GM23338 (cell line): ENCODE measurements around the gene RIBC2.

Experiments
- EZH2 ChIP-seq: fragments of 200-600 bp; sonication (generic); IDR thresholded peaks from one replicate; pipeline ENCODE4 v1.8.0; 2017; ENCODE audit warnings: antibody characterized with exemption, mild to moderate bottlenecking, low read depth; ENCODE audit not compliant: unreplicated experiment
- EZH2phosphoT487 ChIP-seq: fragments of 200-600 bp; sonication (generic); IDR thresholded peaks from one replicate; pipeline ENCODE4 v1.8.1; 2018; ENCODE audit warnings: antibody characterized with exemption; ENCODE audit not compliant: unreplicated experiment
- JUNB ChIP-seq: IDR thresholded peaks from one replicate; pipeline ENCODE4 v1.6.1; 2016; ENCODE audit warnings: antibody characterized with exemption; ENCODE audit not compliant: unreplicated experiment
- POLR2AphosphoS5 ChIP-seq: IDR thresholded peaks from 2 replicates; pipeline ENCODE4 v1.6.1; 2016; ENCODE audit warnings: antibody characterized with exemption, low read depth
- REST ChIP-seq: IDR thresholded peaks from one replicate; pipeline ENCODE4 v1.6.1; 2018; ENCODE audit warnings: antibody characterized with exemption; ENCODE audit not compliant: unreplicated experiment
- ZNF114 ChIP-seq: fragments of 250-450 bp; sonication (Bioruptor Pico); IDR thresholded peaks from 2 replicates; pipeline ENCODE4 v1.5.0; 2020; ENCODE audit warnings: mild to moderate bottlenecking, moderate library complexity
- ZNF331 ChIP-seq: fragments of 250-450 bp; sonication (Bioruptor Pico); IDR thresholded peaks from 2 replicates; pipeline ENCODE4 v1.5.0; 2020; ENCODE audit warnings: low read depth, mild to moderate bottlenecking, moderate library complexity
- TF ChIP-seq, protein P1 (sequence below), 2 experiments: fragments of 200-600 bp in 1 of 2; sonication (generic) in 1 of 2; conservative IDR thresholded peaks; 2 replicates each; pipeline versions ENCODE4 v1.5.1 to v1.6.1; 2016 to 2017; ENCODE audit warnings: antibody characterized with exemption in 2 of 2, low read depth in 2 of 2, mild to moderate bottlenecking in 2 of 2, moderate library complexity in 1 of 2
- TF ChIP-seq, protein P2 (sequence below): IDR thresholded peaks from 2 replicates; pipeline ENCODE4 v1.6.1; 2016; ENCODE audit warnings: antibody characterized with exemption

DNA sequence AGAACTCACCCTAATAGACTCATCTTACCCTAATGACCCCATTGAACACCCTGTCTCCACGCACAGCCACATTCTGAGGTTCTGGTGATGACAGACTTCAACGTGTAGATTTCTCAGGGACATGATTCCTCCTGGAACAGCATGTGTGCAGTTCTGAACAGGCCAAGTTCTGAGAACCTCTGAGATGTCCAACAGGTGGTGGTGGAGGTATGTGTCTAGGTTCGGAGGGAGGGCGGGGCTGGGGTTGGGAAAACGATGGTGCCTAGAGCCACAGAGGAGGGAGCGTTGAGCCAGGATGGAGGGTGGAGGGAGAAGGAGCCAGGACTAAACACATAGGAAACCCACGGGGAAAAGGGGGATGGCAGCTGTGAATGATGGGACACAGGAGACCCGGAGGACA, 45.7 kb downstream of the RIBC2 start:
- TF ChIP-seq EZH2, result no peak
- no peak for TF ChIP-seq ZNF114 (CRISPR knock-in tag)
- TF ChIP-seq, protein P1, sequence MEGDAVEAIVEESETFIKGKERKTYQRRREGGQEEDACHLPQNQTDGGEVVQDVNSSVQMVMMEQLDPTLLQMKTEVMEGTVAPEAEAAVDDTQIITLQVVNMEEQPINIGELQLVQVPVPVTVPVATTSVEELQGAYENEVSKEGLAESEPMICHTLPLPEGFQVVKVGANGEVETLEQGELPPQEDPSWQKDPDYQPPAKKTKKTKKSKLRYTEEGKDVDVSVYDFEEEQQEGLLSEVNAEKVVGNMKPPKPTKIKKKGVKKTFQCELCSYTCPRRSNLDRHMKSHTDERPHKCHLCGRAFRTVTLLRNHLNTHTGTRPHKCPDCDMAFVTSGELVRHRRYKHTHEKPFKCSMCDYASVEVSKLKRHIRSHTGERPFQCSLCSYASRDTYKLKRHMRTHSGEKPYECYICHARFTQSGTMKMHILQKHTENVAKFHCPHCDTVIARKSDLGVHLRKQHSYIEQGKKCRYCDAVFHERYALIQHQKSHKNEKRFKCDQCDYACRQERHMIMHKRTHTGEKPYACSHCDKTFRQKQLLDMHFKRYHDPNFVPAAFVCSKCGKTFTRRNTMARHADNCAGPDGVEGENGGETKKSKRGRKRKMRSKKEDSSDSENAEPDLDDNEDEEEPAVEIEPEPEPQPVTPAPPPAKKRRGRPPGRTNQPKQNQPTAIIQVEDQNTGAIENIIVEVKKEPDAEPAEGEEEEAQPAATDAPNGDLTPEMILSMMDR (conservative IDR thresholded peaks at IDR 0.05; ENCODE audit: low read depth in 2 of 2), result no peak
- no peak for TF ChIP-seq POLR2AphosphoS5
- TF ChIP-seq ZNF331 (CRISPR knock-in tag), result no peak
- no peak for TF ChIP-seq REST
- no peak for TF ChIP-seq EZH2phosphoT487
- TF ChIP-seq, protein P2, sequence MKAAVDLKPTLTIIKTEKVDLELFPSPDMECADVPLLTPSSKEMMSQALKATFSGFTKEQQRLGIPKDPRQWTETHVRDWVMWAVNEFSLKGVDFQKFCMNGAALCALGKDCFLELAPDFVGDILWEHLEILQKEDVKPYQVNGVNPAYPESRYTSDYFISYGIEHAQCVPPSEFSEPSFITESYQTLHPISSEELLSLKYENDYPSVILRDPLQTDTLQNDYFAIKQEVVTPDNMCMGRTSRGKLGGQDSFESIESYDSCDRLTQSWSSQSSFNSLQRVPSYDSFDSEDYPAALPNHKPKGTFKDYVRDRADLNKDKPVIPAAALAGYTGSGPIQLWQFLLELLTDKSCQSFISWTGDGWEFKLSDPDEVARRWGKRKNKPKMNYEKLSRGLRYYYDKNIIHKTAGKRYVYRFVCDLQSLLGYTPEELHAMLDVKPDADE, result no peak
- no peak for TF ChIP-seq JUNB
